Panc1 (cell line): ENCODE data around the gene MYCBP2.

Source experiments
- CTCF ChIP-seq: fragments of 450-650 bp; IDR thresholded peaks from 2 replicates; pipeline ENCODE4 v1.5.1; 2017; ENCODE audit warnings: mild to moderate bottlenecking
- POLR2AphosphoS5 ChIP-seq: IDR thresholded peaks from 2 replicates; pipeline ENCODE4 v1.6.1; 2012; ENCODE audit warnings: mild to moderate bottlenecking, low read depth, low read length, moderate library complexity
- SIN3A ChIP-seq: IDR thresholded peaks from 2 replicates; pipeline ENCODE4 v1.6.1; 2012; ENCODE audit warnings: low read depth, mild to moderate bottlenecking, low read length, moderate library complexity, borderline replicate concordance; ENCODE audit not compliant: insufficient read depth
- TF ChIP-seq, protein P1 (sequence below), 2 experiments: IDR thresholded peaks; 2 replicates each; pipeline ENCODE4 v1.6.1; 2011 to 2012; ENCODE audit warnings: low read depth in 2 of 2, control low read depth in 1 of 2, low read length in 1 of 2, mild to moderate bottlenecking in 1 of 2, moderate library complexity in 1 of 2; ENCODE audit not compliant: insufficient read depth in 1 of 2

- TF ChIP-seq CTCF: no peak
- no peak for TF ChIP-seq POLR2AphosphoS5
- TF ChIP-seq, protein P1, sequence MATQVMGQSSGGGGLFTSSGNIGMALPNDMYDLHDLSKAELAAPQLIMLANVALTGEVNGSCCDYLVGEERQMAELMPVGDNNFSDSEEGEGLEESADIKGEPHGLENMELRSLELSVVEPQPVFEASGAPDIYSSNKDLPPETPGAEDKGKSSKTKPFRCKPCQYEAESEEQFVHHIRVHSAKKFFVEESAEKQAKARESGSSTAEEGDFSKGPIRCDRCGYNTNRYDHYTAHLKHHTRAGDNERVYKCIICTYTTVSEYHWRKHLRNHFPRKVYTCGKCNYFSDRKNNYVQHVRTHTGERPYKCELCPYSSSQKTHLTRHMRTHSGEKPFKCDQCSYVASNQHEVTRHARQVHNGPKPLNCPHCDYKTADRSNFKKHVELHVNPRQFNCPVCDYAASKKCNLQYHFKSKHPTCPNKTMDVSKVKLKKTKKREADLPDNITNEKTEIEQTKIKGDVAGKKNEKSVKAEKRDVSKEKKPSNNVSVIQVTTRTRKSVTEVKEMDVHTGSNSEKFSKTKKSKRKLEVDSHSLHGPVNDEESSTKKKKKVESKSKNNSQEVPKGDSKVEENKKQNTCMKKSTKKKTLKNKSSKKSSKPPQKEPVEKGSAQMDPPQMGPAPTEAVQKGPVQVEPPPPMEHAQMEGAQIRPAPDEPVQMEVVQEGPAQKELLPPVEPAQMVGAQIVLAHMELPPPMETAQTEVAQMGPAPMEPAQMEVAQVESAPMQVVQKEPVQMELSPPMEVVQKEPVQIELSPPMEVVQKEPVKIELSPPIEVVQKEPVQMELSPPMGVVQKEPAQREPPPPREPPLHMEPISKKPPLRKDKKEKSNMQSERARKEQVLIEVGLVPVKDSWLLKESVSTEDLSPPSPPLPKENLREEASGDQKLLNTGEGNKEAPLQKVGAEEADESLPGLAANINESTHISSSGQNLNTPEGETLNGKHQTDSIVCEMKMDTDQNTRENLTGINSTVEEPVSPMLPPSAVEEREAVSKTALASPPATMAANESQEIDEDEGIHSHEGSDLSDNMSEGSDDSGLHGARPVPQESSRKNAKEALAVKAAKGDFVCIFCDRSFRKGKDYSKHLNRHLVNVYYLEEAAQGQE (IDR thresholded peaks at IDR 0.05; ENCODE audit: insufficient read depth in 1 of 2, low read depth in 2 of 2, low read length in 1 of 2): no peak
- no peak for TF ChIP-seq SIN3A
Observed at GRCh38 chr13:77312311-77312710, 14.6 kb downstream of the MYCBP2 start.
